Vagina (tissue), 2 donors: ENCODE results near the gene KCNJ10.

Source experiments
- CTCF ChIP-seq, 3 experiments: fragments of 450-650 bp in 2 of 3; fragments of 200-600 bp in 1 of 3; sonication (generic) in 1 of 3; IDR thresholded peaks; one replicate each; pipeline ENCODE4 v1.5.1; 2017 to 2019; ENCODE audit warnings: antibody characterized with exemption in 3 of 3, mild to moderate bottlenecking in 2 of 3, moderate library complexity in 2 of 3
- POLR2A ChIP-seq, 2 donors: fragments of 450-650 bp; IDR thresholded peaks; one replicate each; pipeline ENCODE4 v1.6.1; 2017; ENCODE audit warnings: antibody characterized with exemption in 2 of 2, mild to moderate bottlenecking in 2 of 2, moderate library complexity in 2 of 2
- POLR2AphosphoS5 ChIP-seq, 2 donors: sonication (generic); formaldehyde crosslinking; IDR thresholded peaks; one replicate each; pipeline ENCODE4 v1.9.0; 2017; ENCODE audit warnings: antibody characterized with exemption in 2 of 2, mild to moderate bottlenecking in 2 of 2, low read depth in 1 of 2; ENCODE audit not compliant: insufficient read depth in 1 of 2

GRCh38 chr1:160050619-160051018, 19.3 kb downstream of the KCNJ10 start:
- no peak for TF ChIP-seq CTCF (IDR thresholded peaks at IDR 0.05)
- no peak for TF ChIP-seq POLR2A (IDR thresholded peaks at IDR 0.05)
- TF ChIP-seq POLR2AphosphoS5 (IDR thresholded peaks at IDR 0.05; ENCODE audit: insufficient read depth in 1 of 2, low read depth in 1 of 2), result no peak
